ENCODE data around the gene APLF. TPM values are rescaled to one million over a fixed set of nuclear protein-coding genes. Genes with fewer than 3 reads are reported as not detected.

The APLF gene
- total and polyA plus RNA-seq, 2 donors (not counting 3 experiments of a cell fraction or from before 2014, with no cell fraction given), result 0.75 to 2.3 TPM

DNA sequence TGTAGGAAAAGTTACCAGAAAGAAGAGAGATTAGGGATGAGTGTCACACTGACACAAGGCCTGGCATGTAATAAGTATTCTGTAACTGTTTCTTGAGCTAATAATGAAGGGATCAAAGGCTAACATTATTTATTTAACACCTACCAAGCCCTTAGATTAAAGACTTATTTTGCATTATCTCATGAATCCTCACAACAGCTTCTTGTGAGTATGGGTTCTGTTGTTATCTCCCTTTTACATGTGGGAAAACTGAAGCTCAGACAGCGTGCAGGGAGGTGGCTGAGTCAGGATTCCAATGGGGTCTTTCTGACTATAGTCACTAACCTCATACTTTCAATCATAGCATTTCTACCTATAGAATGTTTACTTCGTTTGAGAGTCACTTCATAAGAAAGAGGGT lies 97.0 kb downstream of the APLF start:
- ChIA-PET CTCF (interaction anchor here (0.9 to 1.6 kb wide), 4 partner anchors 12 to 361 kb away, joined by 3 to 8 read pairs (median 4); no protein-coding TSS in a partner anchor), POLR2A (no interaction called here)
- TF ChIP-seq GATA2 (IDR thresholded peaks at IDR 0.05; ENCODE audit: insufficient read depth, insufficient read length, low read depth, low read length), result no peak
- no peak for TF ChIP-seq FOS (IDR thresholded peaks at IDR 0.05; ENCODE audit: borderline replicate concordance, insufficient read depth, low read length)
- no peak for TF ChIP-seq EZH2 (IDR thresholded peaks at IDR 0.05; ENCODE audit: borderline replicate concordance, low read depth, low read length, severe bottlenecking)
- no peak for TF ChIP-seq JUN (IDR thresholded peaks at IDR 0.05; ENCODE audit: borderline replicate concordance, insufficient read depth, insufficient read length, low read depth)
- TF ChIP-seq MYC (IDR thresholded peaks at IDR 0.05; ENCODE audit: low read depth, low read length), result no peak
- TF ChIP-seq POLR2A (IDR thresholded peaks at IDR 0.05; ENCODE audit: low read depth, low read length), result no peak
- TF ChIP-seq, protein P1, sequence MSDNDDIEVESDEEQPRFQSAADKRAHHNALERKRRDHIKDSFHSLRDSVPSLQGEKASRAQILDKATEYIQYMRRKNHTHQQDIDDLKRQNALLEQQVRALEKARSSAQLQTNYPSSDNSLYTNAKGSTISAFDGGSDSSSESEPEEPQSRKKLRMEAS (IDR thresholded peaks at IDR 0.05; ENCODE audit: insufficient read depth, insufficient read length), result no peak
- no peak for TF ChIP-seq POLR2AphosphoS5 (IDR thresholded peaks at IDR 0.05; ENCODE audit: insufficient read depth, low read depth, low read length)
- TF ChIP-seq, protein P2, sequence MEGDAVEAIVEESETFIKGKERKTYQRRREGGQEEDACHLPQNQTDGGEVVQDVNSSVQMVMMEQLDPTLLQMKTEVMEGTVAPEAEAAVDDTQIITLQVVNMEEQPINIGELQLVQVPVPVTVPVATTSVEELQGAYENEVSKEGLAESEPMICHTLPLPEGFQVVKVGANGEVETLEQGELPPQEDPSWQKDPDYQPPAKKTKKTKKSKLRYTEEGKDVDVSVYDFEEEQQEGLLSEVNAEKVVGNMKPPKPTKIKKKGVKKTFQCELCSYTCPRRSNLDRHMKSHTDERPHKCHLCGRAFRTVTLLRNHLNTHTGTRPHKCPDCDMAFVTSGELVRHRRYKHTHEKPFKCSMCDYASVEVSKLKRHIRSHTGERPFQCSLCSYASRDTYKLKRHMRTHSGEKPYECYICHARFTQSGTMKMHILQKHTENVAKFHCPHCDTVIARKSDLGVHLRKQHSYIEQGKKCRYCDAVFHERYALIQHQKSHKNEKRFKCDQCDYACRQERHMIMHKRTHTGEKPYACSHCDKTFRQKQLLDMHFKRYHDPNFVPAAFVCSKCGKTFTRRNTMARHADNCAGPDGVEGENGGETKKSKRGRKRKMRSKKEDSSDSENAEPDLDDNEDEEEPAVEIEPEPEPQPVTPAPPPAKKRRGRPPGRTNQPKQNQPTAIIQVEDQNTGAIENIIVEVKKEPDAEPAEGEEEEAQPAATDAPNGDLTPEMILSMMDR (IDR thresholded peaks at IDR 0.05; ENCODE audit: extremely low read depth in 1 of 2, insufficient read depth in 1 of 2, low read depth in 1 of 2, low read length in 2 of 2), result no peak
- no peak overlapping the region for H3K4me2 ChIP-seq (ENCODE audit: insufficient read depth, low read length)
- no peaks in the 10 kb centered on the region for H4K20me1 ChIP-seq (replicated peaks; ENCODE audit: control insufficient read depth, extremely low read depth, insufficient read depth, low read length)
- no peaks in the 10 kb centered on the region for H3K9me3 ChIP-seq (replicated peaks; ENCODE audit: control insufficient read depth, insufficient read depth, low read length)
- H3K36me3 ChIP-seq (ENCODE audit: control insufficient read depth in 2 of 2, extremely low read depth in 1 of 2, insufficient read depth in 2 of 2, low read length in 2 of 2), result no peaks in the 10 kb centered on the region
- dilution Hi-C loops (cut with MboI; ENCODE audit: extremely low pct_ligation_motif_present, low sequenced_read_pairs), result no loop called here
- H3K27ac ChIP-seq (ENCODE audit: insufficient read depth, low read depth, low read length), result no peak overlapping the region
- FAIRE-seq, result no peak
- no TSS peak for BruUV-seq (replicated peaks)
- H3K79me2 ChIP-seq (ENCODE audit: control insufficient read depth, insufficient read depth, low read length), result no peaks in the 10 kb centered on the region
- H3K9me1 ChIP-seq (replicated peaks; ENCODE audit: control insufficient read depth, extremely low read depth, insufficient read depth, low read length), result no peaks in the 10 kb centered on the region
- no peak for DNase-seq (ENCODE audit: low read depth, low spot score)
- no peak overlapping the region for H3K4me3 ChIP-seq (replicated peaks in 1 of 3; ENCODE audit: insufficient read depth in 1 of 3, low read depth in 1 of 3, low read length in 3 of 3)
- intact Hi-C loops (cut with micrococcal nuclease), result no loop called here
- H3K9ac ChIP-seq (replicated peaks; ENCODE audit: extremely low read depth, insufficient read depth, low read length), result no peak overlapping the region
- H3K4me1 ChIP-seq (ENCODE audit: control insufficient read depth, extremely low read depth, insufficient read depth, low read length), result peaks cover 15% of the 10 kb centered on the region
- peaks cover 7 to 31% of the 10 kb centered on the region in 2 experiments for H3K27me3 ChIP-seq (ENCODE audit: control insufficient read depth in 2 of 2, insufficient read depth in 2 of 2, low read length in 2 of 2)
- H2AFZ ChIP-seq (ENCODE audit: low read depth, low read length), result no peak overlapping the region
